Cardiac muscle cell (in vitro differentiated cells and primary cell): Measurements from ENCODE around the gene GNE. TPM values are rescaled to one million over a fixed set of nuclear protein-coding genes. Genes with fewer than 3 reads are reported as not detected.
"Not testable (repeated sequence)": the region's sequence is repeated elsewhere in the genome, so short reads cannot be mapped to it uniquely, and the experiment has no call there.

ENCODE experiments used
- DNase-seq, 2 donors: peaks; one replicate each; pipeline versions ENCODE4 v3.0.0 to v3.0.0-alpha.2; 2010 to 2017; ENCODE audit warnings: low read depth in 1 of 2, low spot score in 1 of 2
- H3K27ac ChIP-seq: fragments of 200-600 bp; sonication (generic); 2 replicates; pipeline ENCODE4 v1.5.1; 2016
- H3K27me3 ChIP-seq: fragments of 200-600 bp; sonication (generic); 2 replicates; pipeline ENCODE4 v1.6.0; 2016; ENCODE audit warnings: control low read depth
- H3K36me3 ChIP-seq: fragments of 200-600 bp; sonication (generic); 2 replicates; pipeline ENCODE4 v1.5.1; 2016; ENCODE audit warnings: control low read depth
- H3K4me1 ChIP-seq: fragments of 200-600 bp; sonication (generic); 2 replicates; pipeline ENCODE4 v1.8.1; 2017; ENCODE audit warnings: low read depth, mild to moderate bottlenecking, mixed run types
- H3K4me3 ChIP-seq: fragments of 200-600 bp; sonication (generic); 2 replicates; pipeline ENCODE4 v1.5.1; 2016; ENCODE audit warnings: mild to moderate bottlenecking
- H3K9me3 ChIP-seq: fragments of 200-600 bp; sonication (generic); 2 replicates; pipeline ENCODE4 v1.5.1; 2017; ENCODE audit warnings: low read depth, mild to moderate bottlenecking, control low read depth
- CTCF ChIP-seq: IDR thresholded peaks from 2 replicates; pipeline ENCODE4 v1.5.1; 2012; ENCODE audit warnings: low read depth, mild to moderate bottlenecking, low read length
- polyA plus RNA-seq: library from polyadenylated mRNA; unstranded; fragments of >200 nt; fragmentation: Nextera tagmentation; extraction: Ambion mirVana; gene quantifications from 2 replicates; pipeline ENCODE4 v1.2.1, GENCODE V29; 2016
- total RNA-seq: library from RNA; depleted of rRNA; stranded (reverse); fragments of >200 nt; gene quantifications from 2 replicates; pipeline ENCODE4 v1.2.3, GENCODE V29; 2016

GNE gene
- total and polyA plus RNA-seq, 2 experiments from 2014 or later = 3.6 to 9.5 TPM

- no peak for TF ChIP-seq CTCF
- H3K27ac ChIP-seq = no peak overlapping the region
- no peaks in the 10 kb centered on the region for H3K4me1 ChIP-seq
- DNase-seq = no peak
- no peaks in the 10 kb centered on the region for H3K36me3 ChIP-seq
- H3K4me3 ChIP-seq = no peak overlapping the region
- H3K27me3 ChIP-seq = no peaks in the 10 kb centered on the region
- no peaks in the 10 kb centered on the region for H3K9me3 ChIP-seq
Measured at GRCh38 chr9:36297798-36298197, 39.5 kb upstream of the GNE start.

GRCh38 chr9:36294996-36295395 lies 36.7 kb upstream of the GNE start:
- H3K27ac ChIP-seq = not testable (repeated sequence)

GRCh38 chr9:36293918-36294317 lies 35.7 kb upstream of the GNE start:
- H3K27ac ChIP-seq = no peak overlapping the region
- H3K36me3 ChIP-seq = no peaks in the 10 kb centered on the region
- TF ChIP-seq CTCF = no peak
- H3K27me3 ChIP-seq = no peaks in the 10 kb centered on the region
- H3K9me3 ChIP-seq = no peaks in the 10 kb centered on the region
- no peak for DNase-seq
- no peak overlapping the region for H3K4me3 ChIP-seq
- H3K4me1 ChIP-seq = no peaks in the 10 kb centered on the region

More at GRCh38 chr9:36294996-36295395, 36.7 kb upstream of the GNE start:
- not testable (repeated sequence) for H3K27me3 ChIP-seq, H3K4me3 ChIP-seq, DNase-seq, H3K36me3 ChIP-seq, H3K4me1 ChIP-seq, H3K9me3 ChIP-seq

- no peak for DNase-seq
- Histone ChIP-seq H3K27ac (no peak overlapping the region), H3K4me3 (no peak overlapping the region), H3K27me3 (no peaks in the 10 kb centered on the region), H3K36me3 (no peaks in the 10 kb centered on the region), H3K9me3 (no peaks in the 10 kb centered on the region), H3K4me1 (no peaks in the 10 kb centered on the region)
- no peak for TF ChIP-seq CTCF
Measured at GRCh38 chr9:36293171-36293570, 34.9 kb upstream of the GNE start.

GRCh38 chr9:36292641-36293040 lies 34.4 kb upstream of the GNE start:
- DNase-seq = no peak
- no peaks in the 10 kb centered on the region for H3K4me1 ChIP-seq
- H3K27ac ChIP-seq = no peak overlapping the region
- H3K4me3 ChIP-seq = no peak overlapping the region
- no peaks in the 10 kb centered on the region for H3K36me3 ChIP-seq
- TF ChIP-seq CTCF = no peak
- H3K27me3 ChIP-seq = no peaks in the 10 kb centered on the region
- H3K9me3 ChIP-seq = no peaks in the 10 kb centered on the region

GRCh38 chr9:36290996-36291395 lies 32.7 kb upstream of the GNE start:
- no peaks in the 10 kb centered on the region for H3K27me3 ChIP-seq
- no peaks in the 10 kb centered on the region for H3K4me1 ChIP-seq
- no peak overlapping the region for H3K27ac ChIP-seq
- no peak for TF ChIP-seq CTCF
- H3K36me3 ChIP-seq = no peaks in the 10 kb centered on the region
- no peak for DNase-seq
- H3K4me3 ChIP-seq = no peak overlapping the region
- no peaks in the 10 kb centered on the region for H3K9me3 ChIP-seq
